ENCODE measurements around the gene USH1C.

Gene USH1C

DNA sequence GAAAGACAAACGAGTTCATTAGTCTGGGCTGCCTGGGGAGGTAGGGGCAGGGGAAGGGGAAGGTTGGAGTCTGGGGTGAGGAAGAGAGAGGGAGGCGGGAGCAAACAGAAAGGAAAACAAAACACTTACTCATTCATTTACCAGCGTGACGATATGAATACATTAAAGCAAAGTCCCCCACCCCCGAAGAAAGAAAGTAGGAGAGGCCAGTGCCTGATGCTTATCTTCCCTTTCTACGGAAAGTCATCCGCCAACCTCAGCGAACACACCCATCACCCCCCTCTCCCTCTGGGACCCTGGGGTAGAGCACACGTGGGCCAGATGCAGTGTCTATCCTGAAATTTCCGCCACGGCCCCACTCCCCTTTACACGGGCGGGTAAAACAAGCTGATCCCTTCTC, 81.3 kb downstream of the USH1C start:
- H3K4me1 ChIP-seq (ENCODE audit: insufficient read depth, poor library complexity, severe bottlenecking), result no peaks in the 10 kb centered on the region
- H3K27me3 ChIP-seq (ENCODE audit: insufficient read depth, poor library complexity, severe bottlenecking), result no peaks in the 10 kb centered on the region
- H3K4me3 ChIP-seq (ENCODE audit: severe bottlenecking), result no peak overlapping the region
- no peaks in the 10 kb centered on the region for H3K9me3 ChIP-seq (ENCODE audit: severe bottlenecking)
- DNase-seq (ENCODE audit: low spot score) (no peak), ATAC-seq (ENCODE audit: low read depth) (no peak)
- H3K36me3 ChIP-seq (ENCODE audit: low read depth), result no peaks in the 10 kb centered on the region
- no peak overlapping the region for H3K27ac ChIP-seq (ENCODE audit: poor library complexity, severe bottlenecking)
- TF ChIP-seq, protein P1, sequence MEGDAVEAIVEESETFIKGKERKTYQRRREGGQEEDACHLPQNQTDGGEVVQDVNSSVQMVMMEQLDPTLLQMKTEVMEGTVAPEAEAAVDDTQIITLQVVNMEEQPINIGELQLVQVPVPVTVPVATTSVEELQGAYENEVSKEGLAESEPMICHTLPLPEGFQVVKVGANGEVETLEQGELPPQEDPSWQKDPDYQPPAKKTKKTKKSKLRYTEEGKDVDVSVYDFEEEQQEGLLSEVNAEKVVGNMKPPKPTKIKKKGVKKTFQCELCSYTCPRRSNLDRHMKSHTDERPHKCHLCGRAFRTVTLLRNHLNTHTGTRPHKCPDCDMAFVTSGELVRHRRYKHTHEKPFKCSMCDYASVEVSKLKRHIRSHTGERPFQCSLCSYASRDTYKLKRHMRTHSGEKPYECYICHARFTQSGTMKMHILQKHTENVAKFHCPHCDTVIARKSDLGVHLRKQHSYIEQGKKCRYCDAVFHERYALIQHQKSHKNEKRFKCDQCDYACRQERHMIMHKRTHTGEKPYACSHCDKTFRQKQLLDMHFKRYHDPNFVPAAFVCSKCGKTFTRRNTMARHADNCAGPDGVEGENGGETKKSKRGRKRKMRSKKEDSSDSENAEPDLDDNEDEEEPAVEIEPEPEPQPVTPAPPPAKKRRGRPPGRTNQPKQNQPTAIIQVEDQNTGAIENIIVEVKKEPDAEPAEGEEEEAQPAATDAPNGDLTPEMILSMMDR (IDR thresholded peaks at IDR 0.05; ENCODE audit: poor library complexity, severe bottlenecking), result no peak

DNA sequence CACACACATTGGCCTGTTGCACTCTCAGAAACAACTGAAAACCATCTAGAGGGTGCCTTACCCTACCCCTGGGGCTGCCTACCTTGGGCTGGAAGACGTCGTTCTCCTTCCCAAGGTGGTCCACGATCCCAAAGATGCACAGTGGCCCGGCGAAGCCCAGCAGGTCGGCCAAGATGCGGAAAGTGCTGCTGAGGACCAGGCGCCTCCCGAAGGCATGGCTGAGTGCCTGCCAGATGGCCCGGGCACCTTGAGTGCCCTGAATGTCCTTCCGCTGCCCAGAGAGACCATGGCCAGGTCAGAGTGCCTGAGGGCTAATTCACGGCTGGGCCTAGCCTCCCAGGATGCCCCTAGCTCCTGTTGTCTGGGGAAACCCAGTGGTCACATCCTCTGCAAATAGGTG, 83.8 kb downstream of the USH1C start:
- ATAC-seq (ENCODE audit: low read depth) (no peak), DNase-seq (ENCODE audit: low spot score) (no peak)
- Histone ChIP-seq H3K4me1 (ENCODE audit: insufficient read depth, poor library complexity, severe bottlenecking) (no peaks in the 10 kb centered on the region), H3K36me3 (ENCODE audit: low read depth) (no peaks in the 10 kb centered on the region), H3K27me3 (ENCODE audit: insufficient read depth, poor library complexity, severe bottlenecking) (no peaks in the 10 kb centered on the region), H3K4me3 (ENCODE audit: severe bottlenecking) (no peak overlapping the region), H3K9me3 (ENCODE audit: severe bottlenecking) (no peaks in the 10 kb centered on the region), H3K27ac (ENCODE audit: poor library complexity, severe bottlenecking) (no peak overlapping the region)
- TF ChIP-seq, protein P1 (IDR thresholded peaks at IDR 0.05; ENCODE audit: poor library complexity, severe bottlenecking), result no peak

DNA sequence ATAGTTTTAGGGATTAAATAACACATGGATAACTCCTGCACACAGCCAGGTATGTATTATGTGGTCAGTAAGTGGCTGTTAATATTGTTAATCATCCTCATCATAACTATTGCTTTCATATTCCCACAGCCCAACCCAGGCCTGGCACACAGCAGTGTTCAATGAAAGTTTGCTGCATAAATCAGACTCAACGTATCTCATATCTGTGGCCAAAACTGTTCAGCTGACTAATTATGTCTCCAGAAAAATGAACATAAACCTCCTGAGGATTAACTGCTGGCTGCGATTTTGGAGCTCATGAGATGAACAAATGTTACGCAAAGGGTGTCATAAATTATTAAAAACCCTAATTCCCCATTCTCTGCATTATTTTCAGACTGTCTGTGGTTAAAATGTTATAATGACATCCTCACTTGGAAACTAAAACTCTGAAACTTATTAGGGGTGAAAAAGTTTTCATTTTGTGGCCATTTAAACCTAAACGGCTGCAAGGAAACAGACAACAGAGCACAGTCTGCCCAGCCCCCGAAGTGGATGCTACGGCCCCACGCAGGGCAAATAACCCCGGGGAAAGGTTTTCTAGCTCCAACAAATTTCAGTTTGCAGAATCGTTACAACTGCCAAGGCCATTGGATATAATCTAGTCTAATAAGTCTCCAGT, 84.8 kb downstream of the USH1C start:
- no peak for DNase-seq (ENCODE audit: low spot score)
- H3K9me3 ChIP-seq (ENCODE audit: severe bottlenecking), result no peaks in the 10 kb centered on the region
- no peaks in the 10 kb centered on the region for H3K4me1 ChIP-seq (ENCODE audit: insufficient read depth, poor library complexity, severe bottlenecking)
- no peak for ATAC-seq (ENCODE audit: low read depth)
- H3K4me3 ChIP-seq (ENCODE audit: severe bottlenecking), result no peak overlapping the region
- H3K27me3 ChIP-seq (ENCODE audit: insufficient read depth, poor library complexity, severe bottlenecking), result no peaks in the 10 kb centered on the region
- H3K27ac ChIP-seq (ENCODE audit: poor library complexity, severe bottlenecking), result no peak overlapping the region
- TF ChIP-seq, protein P1 (IDR thresholded peaks at IDR 0.05; ENCODE audit: poor library complexity, severe bottlenecking), result no peak
- H3K36me3 ChIP-seq (ENCODE audit: low read depth), result no peaks in the 10 kb centered on the region

DNA sequence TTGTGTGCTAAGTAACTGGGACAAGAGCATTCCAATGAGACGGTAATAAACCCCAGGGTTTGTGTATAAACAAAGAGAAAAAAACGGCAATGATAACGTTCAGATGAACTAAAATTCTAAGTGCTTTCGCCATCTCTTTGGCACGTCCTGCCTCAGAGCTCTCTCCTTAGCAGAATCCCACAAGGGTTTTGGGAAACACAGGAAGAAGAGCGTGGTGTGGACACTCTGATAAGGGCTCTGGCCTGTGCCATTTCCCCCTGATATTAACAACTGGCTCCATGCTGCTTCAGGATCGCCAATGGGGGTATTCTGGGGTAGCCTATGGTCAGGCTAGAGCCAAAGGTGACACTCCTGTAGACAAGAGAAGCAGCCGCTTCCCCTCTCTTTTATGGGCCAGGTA, 85.9 kb downstream of the USH1C start:
- H3K27me3 ChIP-seq (ENCODE audit: insufficient read depth, poor library complexity, severe bottlenecking), result no peaks in the 10 kb centered on the region
- H3K4me1 ChIP-seq (ENCODE audit: insufficient read depth, poor library complexity, severe bottlenecking), result no peaks in the 10 kb centered on the region
- H3K27ac ChIP-seq (ENCODE audit: poor library complexity, severe bottlenecking), result no peak overlapping the region
- H3K36me3 ChIP-seq (ENCODE audit: low read depth), result no peaks in the 10 kb centered on the region
- ATAC-seq (ENCODE audit: low read depth), result no peak
- no peak overlapping the region for H3K4me3 ChIP-seq (ENCODE audit: severe bottlenecking)
- TF ChIP-seq, protein P1 (IDR thresholded peaks at IDR 0.05; ENCODE audit: poor library complexity, severe bottlenecking), result no peak
- H3K9me3 ChIP-seq (ENCODE audit: severe bottlenecking), result no peaks in the 10 kb centered on the region
- DNase-seq (ENCODE audit: low spot score), result no peak

DNA sequence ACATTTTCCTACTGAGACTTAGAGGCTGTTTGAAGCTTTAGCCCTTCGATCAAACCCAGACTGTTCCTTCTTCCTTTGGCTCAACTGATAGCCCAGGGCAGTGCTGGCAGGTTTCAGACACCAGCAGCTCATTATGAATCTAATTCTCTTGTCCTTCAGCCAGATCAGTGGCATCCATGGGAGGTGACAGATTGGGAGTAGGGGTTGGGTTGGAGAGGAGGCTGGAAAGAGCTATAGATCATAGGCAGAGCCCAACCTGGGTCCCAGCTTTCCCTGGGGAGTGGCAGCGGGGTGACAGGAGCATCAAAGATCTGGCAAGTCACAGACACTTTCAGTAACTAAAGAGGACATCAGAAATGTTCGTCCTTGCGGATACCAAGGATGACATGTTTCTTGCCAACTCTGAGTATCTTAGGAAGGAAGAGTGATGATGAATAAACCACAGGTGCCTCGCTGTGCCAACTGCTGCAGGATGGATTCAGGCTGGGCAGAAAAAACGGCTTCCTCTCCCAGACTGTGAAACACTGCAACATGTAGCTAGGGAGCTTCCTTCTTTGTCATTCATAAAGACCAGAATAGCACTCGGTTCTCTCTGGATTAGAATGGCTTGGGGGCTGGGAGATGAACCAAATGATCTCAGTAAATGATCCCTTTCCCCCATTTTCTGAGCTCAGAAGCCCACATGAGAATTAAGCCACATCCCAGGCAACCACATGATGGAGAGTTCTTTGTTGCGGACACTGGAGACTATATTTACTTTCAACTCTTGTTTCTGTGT, 86.6 kb downstream of the USH1C start:
- DNase-seq (ENCODE audit: low spot score), result no peak
- Histone ChIP-seq H3K27ac (ENCODE audit: poor library complexity, severe bottlenecking) (no peak overlapping the region), H3K36me3 (ENCODE audit: low read depth) (no peaks in the 10 kb centered on the region), H3K9me3 (ENCODE audit: severe bottlenecking) (no peaks in the 10 kb centered on the region), H3K4me1 (ENCODE audit: insufficient read depth, poor library complexity, severe bottlenecking) (no peaks in the 10 kb centered on the region), H3K4me3 (ENCODE audit: severe bottlenecking) (no peak overlapping the region), H3K27me3 (ENCODE audit: insufficient read depth, poor library complexity, severe bottlenecking) (no peaks in the 10 kb centered on the region)
- ATAC-seq (ENCODE audit: low read depth), result no peak
- TF ChIP-seq, protein P1 (IDR thresholded peaks at IDR 0.05; ENCODE audit: poor library complexity, severe bottlenecking), result no peak
